BE2C (cell line): ENCODE data around the gene RTF2.

Source experiments
- DNase-seq: peaks from one replicate; pipeline ENCODE4 v3.0.0-alpha.2; 2020
- H3K27me3 ChIP-seq: fragments of 250-450 bp; sonication (Bioruptor Pico); 2 replicates; pipeline ENCODE4 v1.5.1; 2020; ENCODE audit warnings: mild to moderate bottlenecking
- H3K36me3 ChIP-seq: fragments of 250-450 bp; sonication (Bioruptor Pico); 2 replicates; pipeline ENCODE4 v1.5.1; 2020; ENCODE audit warnings: mild to moderate bottlenecking
- H3K4me1 ChIP-seq: fragments of 250-450 bp; sonication (Bioruptor Pico); 2 replicates; pipeline ENCODE4 v1.5.1; 2020
- H3K4me3 ChIP-seq: 2 replicates; pipeline ENCODE4 v1.5.1; 2011; ENCODE audit warnings: low read depth, low read length
- H3K9me3 ChIP-seq: fragments of 250-450 bp; sonication (Bioruptor Pico); 2 replicates; pipeline ENCODE4 v1.5.1; 2020
- TF ChIP-seq, protein P1 (sequence below): IDR thresholded peaks from 2 replicates; pipeline ENCODE4 v1.5.1; 2012; ENCODE audit warnings: mild to moderate bottlenecking, low read depth, low read length

RTF2 gene

DNA sequence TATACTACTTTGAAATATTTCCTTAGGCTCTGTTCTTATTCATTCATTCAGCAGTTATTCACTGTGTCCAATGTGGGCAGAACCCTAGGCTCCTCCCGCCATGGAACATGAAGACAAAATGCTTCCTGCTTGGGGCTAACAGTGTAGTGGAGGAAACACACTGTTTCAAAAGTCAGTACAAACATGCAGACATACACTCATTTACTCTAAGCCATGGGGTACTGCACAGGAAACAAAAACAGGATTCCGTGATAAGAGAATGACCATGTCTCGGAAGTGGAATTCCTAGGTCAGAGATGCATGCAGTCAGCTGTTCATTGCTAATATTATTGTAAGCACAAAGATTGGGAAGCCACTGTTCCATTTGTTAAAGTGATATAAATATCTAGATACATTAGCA lies 37.7 kb downstream of the RTF2 start:
- Histone ChIP-seq H3K4me3 (no peak overlapping the region), H3K36me3 (0 out of 2 replicates have a peak, but pooled peaks cover 4% of the 10 kb centered on the region), H3K9me3 (no peaks in the 10 kb centered on the region), H3K27me3 (no peaks in the 10 kb centered on the region), H3K4me1 (no peaks in the 10 kb centered on the region)
- DNase-seq = no peak
- TF ChIP-seq, protein P1, sequence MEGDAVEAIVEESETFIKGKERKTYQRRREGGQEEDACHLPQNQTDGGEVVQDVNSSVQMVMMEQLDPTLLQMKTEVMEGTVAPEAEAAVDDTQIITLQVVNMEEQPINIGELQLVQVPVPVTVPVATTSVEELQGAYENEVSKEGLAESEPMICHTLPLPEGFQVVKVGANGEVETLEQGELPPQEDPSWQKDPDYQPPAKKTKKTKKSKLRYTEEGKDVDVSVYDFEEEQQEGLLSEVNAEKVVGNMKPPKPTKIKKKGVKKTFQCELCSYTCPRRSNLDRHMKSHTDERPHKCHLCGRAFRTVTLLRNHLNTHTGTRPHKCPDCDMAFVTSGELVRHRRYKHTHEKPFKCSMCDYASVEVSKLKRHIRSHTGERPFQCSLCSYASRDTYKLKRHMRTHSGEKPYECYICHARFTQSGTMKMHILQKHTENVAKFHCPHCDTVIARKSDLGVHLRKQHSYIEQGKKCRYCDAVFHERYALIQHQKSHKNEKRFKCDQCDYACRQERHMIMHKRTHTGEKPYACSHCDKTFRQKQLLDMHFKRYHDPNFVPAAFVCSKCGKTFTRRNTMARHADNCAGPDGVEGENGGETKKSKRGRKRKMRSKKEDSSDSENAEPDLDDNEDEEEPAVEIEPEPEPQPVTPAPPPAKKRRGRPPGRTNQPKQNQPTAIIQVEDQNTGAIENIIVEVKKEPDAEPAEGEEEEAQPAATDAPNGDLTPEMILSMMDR = no peak

DNA sequence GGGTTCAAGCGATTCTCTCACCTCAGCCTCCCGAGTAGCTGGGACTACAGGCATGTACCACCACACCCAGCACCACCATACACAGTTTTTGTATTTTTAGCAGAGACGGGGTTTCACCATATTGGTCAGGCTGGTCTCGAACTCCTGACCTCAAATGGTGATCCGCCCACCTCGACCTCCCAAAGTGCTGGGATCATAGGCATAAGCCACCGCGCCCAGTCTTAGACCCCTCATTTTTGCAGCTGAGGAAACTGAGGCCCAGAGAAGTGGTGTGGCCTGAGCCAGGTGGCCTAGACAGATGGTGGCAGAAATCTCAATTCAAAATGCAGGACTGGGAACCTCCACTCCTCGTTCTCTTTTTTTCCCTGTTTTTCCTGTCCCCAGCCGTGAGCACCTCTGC lies 43.5 kb downstream of the RTF2 start:
- no peak overlapping the region for H3K4me3 ChIP-seq
- H3K4me1 ChIP-seq = no peaks in the 10 kb centered on the region
- peaks cover 12% of the 10 kb centered on the region for H3K36me3 ChIP-seq
- TF ChIP-seq, protein P1 = no peak
- no peaks in the 10 kb centered on the region for H3K27me3 ChIP-seq
- H3K9me3 ChIP-seq = no peaks in the 10 kb centered on the region
- no peak for DNase-seq

DNA sequence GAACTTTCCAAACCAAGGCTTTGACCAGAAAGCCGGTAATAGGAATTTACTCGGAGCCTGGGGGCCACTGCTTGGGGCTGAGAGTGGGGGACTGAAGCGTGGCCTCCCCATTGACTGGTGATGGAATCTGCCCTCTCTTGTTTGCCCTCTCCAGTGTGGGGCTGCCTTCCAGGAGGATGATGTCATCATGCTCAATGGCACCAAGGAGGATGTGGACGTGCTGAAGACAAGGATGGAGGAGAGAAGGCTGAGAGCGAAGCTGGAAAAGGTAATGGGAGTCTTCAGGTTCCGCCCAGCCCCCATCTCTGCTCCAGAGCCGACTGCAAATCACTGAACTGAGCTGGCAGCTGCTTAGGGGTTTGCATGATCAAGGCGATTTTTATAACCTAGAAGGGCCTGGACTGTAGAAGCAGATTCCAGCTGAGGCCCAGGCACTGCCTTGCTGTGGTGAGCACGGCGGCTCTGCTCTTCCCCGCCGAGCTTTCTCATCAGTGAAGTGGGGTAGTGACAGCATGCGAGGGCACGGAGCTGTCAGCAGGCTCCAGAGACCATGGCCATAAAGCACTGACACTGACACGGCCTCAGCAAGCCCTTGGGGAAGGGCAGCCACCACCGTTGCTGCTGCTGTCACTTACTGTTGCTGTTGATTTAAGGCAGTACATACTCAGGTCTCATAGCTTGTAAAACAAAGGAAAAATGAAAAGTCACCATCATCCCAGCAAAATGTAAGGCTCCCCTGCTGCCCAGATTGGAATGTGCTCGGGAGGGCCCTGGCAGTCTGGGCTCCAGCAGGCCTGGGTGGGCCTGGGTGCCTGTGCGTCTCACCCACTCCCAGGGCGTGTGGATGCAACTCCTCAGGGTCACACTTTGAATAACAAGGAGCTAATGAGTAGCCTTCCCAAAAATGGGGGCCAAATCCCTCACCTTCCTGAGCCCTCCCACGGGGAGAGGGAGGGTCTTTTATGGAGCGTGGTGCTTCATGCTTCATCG lies 45.0 kb downstream of the RTF2 start:
- no peaks in the 10 kb centered on the region for H3K27me3 ChIP-seq
- TF ChIP-seq, protein P1 = no peak
- H3K4me1 ChIP-seq = no peaks in the 10 kb centered on the region
- no peaks in the 10 kb centered on the region for H3K9me3 ChIP-seq
- H3K36me3 ChIP-seq = peaks cover 20% of the 10 kb centered on the region
- DNase-seq = no peak
- no peak overlapping the region for H3K4me3 ChIP-seq

DNA sequence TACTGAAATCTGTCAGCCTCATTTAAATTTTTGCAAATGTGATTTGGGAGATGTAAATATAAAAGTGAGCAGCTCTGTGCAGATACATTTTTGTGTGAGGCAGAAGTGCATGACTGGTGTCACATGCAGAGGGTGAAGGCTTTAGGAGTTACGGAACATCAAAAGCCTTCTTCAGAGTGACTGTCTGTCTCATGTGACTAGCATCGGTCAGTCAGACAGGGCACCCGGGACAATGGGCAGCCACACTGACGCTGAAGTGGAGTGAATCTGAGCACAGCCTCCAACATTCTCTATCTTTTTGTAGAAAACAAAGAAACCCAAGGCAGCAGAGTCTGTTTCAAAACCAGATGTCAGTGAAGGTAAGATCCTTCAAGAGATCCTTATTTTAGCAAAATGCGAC lies 48.2 kb downstream of the RTF2 start:
- Histone ChIP-seq H3K36me3 (peaks cover 36% of the 10 kb centered on the region), H3K4me3 (no peak overlapping the region)

DNA sequence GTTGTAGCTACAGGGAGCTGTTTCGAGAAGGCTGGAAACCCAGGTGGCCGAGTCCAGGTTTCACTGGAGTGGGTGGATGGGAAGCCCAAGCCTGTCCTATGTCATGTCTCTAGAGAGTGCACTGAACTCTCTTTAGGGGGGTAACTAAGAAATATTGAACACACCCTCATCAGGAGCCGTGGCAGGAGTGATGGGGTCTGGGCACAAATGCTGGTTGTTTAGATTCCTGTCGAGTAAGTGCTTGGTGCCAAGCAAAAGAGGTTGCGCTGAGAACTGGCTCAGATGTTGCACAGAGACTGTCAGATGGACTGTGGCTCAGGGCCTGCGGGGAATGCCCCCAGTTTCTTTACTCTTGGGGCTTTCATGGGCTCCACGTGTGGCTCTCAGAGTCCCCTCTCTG lies 48.8 kb downstream of the RTF2 start:
- Histone ChIP-seq H3K9me3 (no peaks in the 10 kb centered on the region), H3K27me3 (no peaks in the 10 kb centered on the region), H3K4me1 (no peaks in the 10 kb centered on the region), H3K4me3 (no peak overlapping the region), H3K36me3 (peaks cover 36% of the 10 kb centered on the region)
- DNase-seq = no peak
- TF ChIP-seq, protein P1 = no peak

More for the DNA sequence above, 48.2 kb downstream of the RTF2 start:
- DNase-seq = no peak
- Histone ChIP-seq H3K27me3 (no peaks in the 10 kb centered on the region), H3K4me1 (no peaks in the 10 kb centered on the region), H3K9me3 (no peaks in the 10 kb centered on the region)
- TF ChIP-seq, protein P1 = no peak

DNA sequence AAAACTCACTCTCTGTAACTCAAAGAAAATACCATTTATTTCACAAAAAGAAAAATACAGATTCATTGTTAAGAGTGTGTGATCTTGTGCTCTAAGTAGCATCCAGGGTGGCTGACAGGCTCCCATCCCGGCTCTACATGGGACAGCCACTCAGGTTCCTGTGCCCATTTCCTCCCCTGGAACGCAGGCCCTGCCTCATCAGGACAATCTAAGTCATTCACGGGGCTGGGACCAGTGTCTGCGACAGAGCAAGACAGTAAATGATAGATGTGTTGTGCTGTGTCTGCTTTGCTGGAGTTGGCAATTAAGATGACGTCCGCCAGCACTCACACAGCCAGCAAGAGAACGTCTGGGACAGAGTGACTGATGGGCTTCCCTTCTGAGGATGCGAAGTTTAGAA lies 49.2 kb downstream of the RTF2 start:
- no peaks in the 10 kb centered on the region for H3K9me3 ChIP-seq
- H3K4me1 ChIP-seq = no peaks in the 10 kb centered on the region
- no peaks in the 10 kb centered on the region for H3K27me3 ChIP-seq
- H3K4me3 ChIP-seq = no peak overlapping the region
- no peak for DNase-seq
- TF ChIP-seq, protein P1 = no peak
- peaks cover 36% of the 10 kb centered on the region for H3K36me3 ChIP-seq
